Cardiac muscle cell (in vitro differentiated cells and primary cell): ENCODE results near the gene HIP1R. TPM values are rescaled to one million over a fixed set of nuclear protein-coding genes. Genes with fewer than 3 reads are reported as not detected.
"Not testable (repeated sequence)": the region's sequence is repeated elsewhere in the genome, so short reads cannot be mapped to it uniquely, and the experiment has no call there.

Source experiments
- DNase-seq, 2 donors: peaks; one replicate each; pipeline versions ENCODE4 v3.0.0 to v3.0.0-alpha.2; 2010 to 2017; ENCODE audit warnings: low read depth in 1 of 2, low spot score in 1 of 2
- H3K27ac ChIP-seq: fragments of 200-600 bp; sonication (generic); 2 replicates; pipeline ENCODE4 v1.5.1; 2016
- H3K27me3 ChIP-seq: fragments of 200-600 bp; sonication (generic); 2 replicates; pipeline ENCODE4 v1.6.0; 2016; ENCODE audit warnings: control low read depth
- H3K36me3 ChIP-seq: fragments of 200-600 bp; sonication (generic); 2 replicates; pipeline ENCODE4 v1.5.1; 2016; ENCODE audit warnings: control low read depth
- H3K4me1 ChIP-seq: fragments of 200-600 bp; sonication (generic); 2 replicates; pipeline ENCODE4 v1.8.1; 2017; ENCODE audit warnings: low read depth, mild to moderate bottlenecking, mixed run types
- H3K4me3 ChIP-seq: fragments of 200-600 bp; sonication (generic); 2 replicates; pipeline ENCODE4 v1.5.1; 2016; ENCODE audit warnings: mild to moderate bottlenecking
- H3K9me3 ChIP-seq: fragments of 200-600 bp; sonication (generic); 2 replicates; pipeline ENCODE4 v1.5.1; 2017; ENCODE audit warnings: low read depth, mild to moderate bottlenecking, control low read depth
- CTCF ChIP-seq: IDR thresholded peaks from 2 replicates; pipeline ENCODE4 v1.5.1; 2012; ENCODE audit warnings: low read depth, mild to moderate bottlenecking, low read length
- polyA plus RNA-seq: library from polyadenylated mRNA; unstranded; fragments of >200 nt; fragmentation: Nextera tagmentation; extraction: Ambion mirVana; gene quantifications from 2 replicates; pipeline ENCODE4 v1.2.1, GENCODE V29; 2016
- total RNA-seq: library from RNA; depleted of rRNA; stranded (reverse); fragments of >200 nt; gene quantifications from 2 replicates; pipeline ENCODE4 v1.2.3, GENCODE V29; 2016

The HIP1R gene
- total and polyA plus RNA-seq, 2 experiments from 2014 or later, result 18.3 to 38.4 TPM

- H3K9me3 ChIP-seq, result no peaks in the 10 kb centered on the region
- no peak for DNase-seq
- TF ChIP-seq CTCF, result no peak
- peak overlapping the region; percentile 84 for H3K27ac ChIP-seq
- no peaks in the 10 kb centered on the region for H3K36me3 ChIP-seq
- H3K27me3 ChIP-seq, result no peaks in the 10 kb centered on the region
- H3K4me1 ChIP-seq, result peaks cover 12% of the 10 kb centered on the region
- H3K4me3 ChIP-seq, result no peak overlapping the region
These were observed 67.8 kb downstream of the HIP1R start for GRCh38 chr12:122902854-122903692.

GRCh38 chr12:122903693-122904034 lies 68.4 kb downstream of the HIP1R start:
- no peaks in the 10 kb centered on the region for H3K9me3 ChIP-seq

DNA sequence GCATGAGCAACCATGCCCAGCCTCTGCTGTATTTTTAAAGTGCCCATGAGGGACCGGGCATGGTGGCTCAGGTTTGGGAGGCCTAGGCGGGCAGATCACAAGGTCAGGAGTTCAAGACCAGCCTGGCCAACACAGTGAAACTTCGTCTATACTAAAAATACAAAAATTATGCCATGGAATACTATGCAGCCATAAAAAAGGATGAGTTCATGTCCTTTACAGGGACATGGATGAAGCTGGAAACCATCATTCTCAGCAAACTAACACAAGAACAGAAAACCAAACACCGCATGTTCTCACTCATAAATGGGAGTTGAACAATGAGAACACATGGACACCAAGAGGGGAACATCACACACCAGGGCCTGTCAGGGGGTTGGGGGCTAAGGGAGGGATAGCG lies 70.0 kb downstream of the HIP1R start:
- H3K27me3 ChIP-seq, H3K4me3 ChIP-seq, H3K27ac ChIP-seq, H3K36me3 ChIP-seq, H3K9me3 ChIP-seq, DNase-seq: not testable (repeated sequence)
- peaks cover 19% of the 10 kb centered on the region for H3K4me1 ChIP-seq

More at GRCh38 chr12:122903693-122904034, 68.4 kb downstream of the HIP1R start:
- Histone ChIP-seq H3K36me3 (no peaks in the 10 kb centered on the region), H3K27me3 (no peaks in the 10 kb centered on the region), H3K27ac (peak overlapping the region; percentile 84), H3K4me1 (peaks cover 12% of the 10 kb centered on the region), H3K4me3 (no peak overlapping the region)
- TF ChIP-seq CTCF, result no peak
- DNase-seq, result no peak

GRCh38 chr12:122908915-122909314 lies 73.7 kb downstream of the HIP1R start:
- no peak overlapping the region for H3K4me3 ChIP-seq
- peak overlapping the region; percentile 93 for H3K27ac ChIP-seq
- peaks cover 16% of the 10 kb centered on the region for H3K4me1 ChIP-seq
- no peaks in the 10 kb centered on the region for H3K9me3 ChIP-seq
- no peaks in the 10 kb centered on the region for H3K27me3 ChIP-seq
- H3K36me3 ChIP-seq, result no peaks in the 10 kb centered on the region
- DNase-seq, result no peak
- TF ChIP-seq CTCF, result no peak

DNA sequence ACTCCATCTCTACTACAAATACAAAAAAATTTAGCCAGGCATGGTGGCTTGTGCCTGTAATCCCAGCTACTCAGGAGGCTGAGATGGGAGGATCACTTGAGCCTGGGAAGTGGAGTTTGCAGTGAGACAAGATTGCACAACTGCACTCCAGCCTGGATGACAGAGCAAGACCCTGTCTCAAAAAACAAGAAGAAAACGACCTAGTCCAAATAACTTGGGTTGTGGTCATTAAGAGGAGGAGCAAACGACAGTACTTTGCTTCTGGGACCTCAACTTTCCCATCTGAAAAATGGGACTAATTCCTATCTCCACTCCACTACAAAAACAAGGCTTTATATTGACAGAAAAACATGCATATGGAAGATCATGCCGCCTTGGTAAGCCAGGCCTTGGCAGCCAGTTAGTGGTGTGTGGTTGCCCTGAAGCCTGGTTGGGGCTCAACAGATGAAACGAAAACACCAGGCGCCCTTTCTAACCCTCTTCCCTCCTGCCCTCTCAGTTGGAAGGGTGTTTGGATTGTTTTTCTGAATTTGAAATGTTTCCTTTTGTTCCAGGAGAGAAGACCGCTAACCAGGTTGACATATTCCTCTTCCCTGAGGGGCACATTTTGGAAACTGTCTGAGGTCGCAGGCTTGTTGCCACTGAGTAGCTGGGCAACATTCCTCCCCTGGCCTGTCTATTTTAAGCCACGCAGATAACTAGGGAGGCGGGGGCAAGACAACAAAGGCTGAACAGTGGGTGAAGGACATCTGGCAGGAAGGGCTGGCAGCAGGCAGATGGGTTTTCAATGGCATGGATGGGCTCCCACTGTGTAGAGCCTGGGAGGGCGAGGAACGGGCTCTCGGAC lies 74.4 kb downstream of the HIP1R start:
- TF ChIP-seq CTCF, result no peak
- Histone ChIP-seq H3K27me3 (no peaks in the 10 kb centered on the region), H3K27ac (peak overlapping the region; percentile 93), H3K36me3 (no peaks in the 10 kb centered on the region), H3K9me3 (no peaks in the 10 kb centered on the region), H3K4me3 (no peak overlapping the region), H3K4me1 (peaks cover 16% of the 10 kb centered on the region)
- DNase-seq, result peak in 1 of 2 donors; percentile 77

Other genes with a start within 250 kb of the HIP1R start
- not detected in 2 replicates for gene HCAR2, start 132.1 kb upstream of the HIP1R start, total RNA-seq
- not detected in 2 replicates for gene HCAR2, start 132.1 kb upstream of the HIP1R start, polyA plus RNA-seq
- gene HCAR3, start 118.6 kb upstream of the HIP1R start, total RNA-seq, result not detected in 2 replicates
- gene HCAR3, start 118.6 kb upstream of the HIP1R start, polyA plus RNA-seq, result not detected in 2 replicates
- not detected in 2 replicates for gene HCAR1, start 104.6 kb upstream of the HIP1R start, total RNA-seq
- not detected in 2 replicates for gene HCAR1, start 104.6 kb upstream of the HIP1R start, polyA plus RNA-seq
- 23.6 and 31.7 TPM in 2 replicates for gene DENR, start 82.6 kb upstream of the HIP1R start, total RNA-seq
- gene DENR, start 82.6 kb upstream of the HIP1R start, polyA plus RNA-seq, result 87.6 and 88.2 TPM in 2 replicates
- 0.63 and 1.3 TPM in 2 replicates for gene CCDC62, start 60.9 kb upstream of the HIP1R start, total RNA-seq
- 0.37 and 0.46 TPM in 2 replicates for gene CCDC62, start 60.9 kb upstream of the HIP1R start, polyA plus RNA-seq
- gene VPS37B, start 60.7 kb downstream of the HIP1R start, total RNA-seq, result 47.3 and 52.1 TPM in 2 replicates
- gene VPS37B, start 60.7 kb downstream of the HIP1R start, polyA plus RNA-seq, result 31.7 and 47.4 TPM in 2 replicates
- 9.7 and 13.0 TPM in 2 replicates for gene ABCB9, start 131.0 kb downstream of the HIP1R start, total RNA-seq
- 5.2 and 10.0 TPM in 2 replicates for gene ABCB9, start 131.0 kb downstream of the HIP1R start, polyA plus RNA-seq
- 39.3 and 44.4 TPM in 2 replicates for gene OGFOD2, start 139.8 kb downstream of the HIP1R start, total RNA-seq
- gene OGFOD2, start 139.8 kb downstream of the HIP1R start, polyA plus RNA-seq, result 22.8 and 41.8 TPM in 2 replicates
- 204 and 253 TPM in 2 replicates for gene ARL6IP4, start 145.2 kb downstream of the HIP1R start, total RNA-seq
- 274 and 323 TPM in 2 replicates for gene ARL6IP4, start 145.2 kb downstream of the HIP1R start, polyA plus RNA-seq